H1 (cell line): ENCODE results near the gene HOXA6. TPM values are rescaled to one million over a fixed set of nuclear protein-coding genes. Genes with fewer than 3 reads are reported as not detected.

Experiments used
- ATF3 ChIP-seq: IDR thresholded peaks from 2 replicates; pipeline ENCODE4 v1.6.1; 2011; ENCODE audit warnings: low read depth, mild to moderate bottlenecking, low read length; ENCODE audit not compliant: insufficient read depth
- BRCA1 ChIP-seq: IDR thresholded peaks from 2 replicates; pipeline ENCODE4 v1.6.1; 2012; ENCODE audit warnings: low read depth, low read length, improper control_type of control experiment
- CHD1 ChIP-seq: IDR thresholded peaks from 2 replicates; pipeline ENCODE4 v1.6.1; 2012; ENCODE audit warnings: low read depth, low read length, improper control_type of control experiment
- GABPA ChIP-seq: IDR thresholded peaks from 2 replicates; pipeline ENCODE4 v1.6.1; 2011; ENCODE audit warnings: mild to moderate bottlenecking, low read length, moderate library complexity, borderline replicate concordance; ENCODE audit not compliant: insufficient read depth
- GTF2F1 ChIP-seq: IDR thresholded peaks from 2 replicates; pipeline ENCODE4 v1.6.1; 2012; ENCODE audit warnings: low read depth, low read length, improper control_type of control experiment, borderline replicate concordance
- KDM1A ChIP-seq: fragments of 200-600, 300-600 bp; sonication (generic); IDR thresholded peaks from 2 replicates; pipeline ENCODE4 v1.7.1; 2016; ENCODE audit warnings: mild to moderate bottlenecking, low read length, borderline replicate concordance
- RBBP5 ChIP-seq: IDR thresholded peaks from 2 replicates; pipeline ENCODE4 v1.7.1; 2012; ENCODE audit warnings: low read depth, mild to moderate bottlenecking, inconsistent platforms, low read length, moderate library complexity, borderline replicate concordance
- RNF2 ChIP-seq: fragments of 200-900, 300-1000 bp; sonication (generic); IDR thresholded peaks from 2 replicates; pipeline ENCODE4 v1.7.1; 2016; ENCODE audit warnings: borderline replicate concordance, low read depth, mild to moderate bottlenecking, antibody characterized with exemption, low read length; ENCODE audit not compliant: poor library complexity, severe bottlenecking; ENCODE audit errors: missing control alignments
- SIX5 ChIP-seq: IDR thresholded peaks from 2 replicates; pipeline ENCODE4 v1.6.1; 2011; ENCODE audit warnings: mild to moderate bottlenecking, low read depth, low read length
- TCF12 ChIP-seq: IDR thresholded peaks from 2 replicates; pipeline ENCODE4 v1.6.1; 2011; ENCODE audit warnings: low read depth, mild to moderate bottlenecking, low read length
- polyA plus RNA-seq, 7 experiments: library from polyadenylated mRNA; depleted of rRNA in 3 of 7; stranded (reverse) in 5 of 7; unstranded in 2 of 7; fragments of >200 nt in 5 of 7; fragments of 200-250 nt in 2 of 7; gene quantifications; 1 replicate in 5 of 7; 2 replicates in 1 of 7; 4 replicates in 1 of 7; pipeline versions ENCODE4 v1.2.1 to v1.2.3, GENCODE V29; 2011 to 2013; ENCODE audit warnings: missing spikeins in 2 of 7, mixed read lengths in 2 of 7
- total RNA-seq: library from RNA; stranded (reverse); fragmentation: NEBNext Ultra II Directional; extraction: Animal tissue kit (Norgen Biotek cat#: 25700); gene quantifications from 2 replicates; pipeline ENCODE4 v1.2.1, GENCODE V29; 2021

Gene HOXA6
- total and polyA plus RNA-seq, 2 of the 8 experiments (the other 6 are each of a cell fraction or from before 2014, with no cell fraction given), result not detected

GRCh38 chr7:27101171-27101956 is 46.2 kb downstream of the HOXA6 start (continued):
- TF ChIP-seq RNF2, result peak; percentile 63
- TF ChIP-seq ATF3, result no peak
- no peak for TF ChIP-seq CHD1
- TF ChIP-seq RBBP5, result no peak
- TF ChIP-seq SIX5, result no peak
- no peak for TF ChIP-seq GTF2F1
- TF ChIP-seq BRCA1, result no peak
- no peak for TF ChIP-seq GABPA
- no peak for TF ChIP-seq KDM1A
- no peak for TF ChIP-seq TCF12
